Activated CD4-positive, alpha-beta memory T cell treated with anti-CD3 and anti-CD28 coated beads for 36 hours (primary cell): Measurements from ENCODE around the gene HNRNPH1. TPM values are rescaled to one million over a fixed set of nuclear protein-coding genes. Genes with fewer than 3 reads are reported as not detected.
"Not testable (repeated sequence)": the region's sequence is repeated elsewhere in the genome, so short reads cannot be mapped to it uniquely, and the experiment has no call there.

Experiments used
- CTCF ChIA-PET: fragments of 350-600 bp; sonication (Branson Sonifier 250); formaldehyde crosslinking; loops from one replicate; lab custom pipeline; 2021; ENCODE audit warnings: antibody characterized with exemption, inconsistent platforms; lab: Charles Lee
- POLR2A ChIA-PET: fragments of 350-600 bp; sonication (Branson Sonifier 250); formaldehyde crosslinking; loops from one replicate; lab custom pipeline; 2021; ENCODE audit warnings: antibody characterized with exemption; lab: Charles Lee
- DNase-seq: peaks from one replicate; pipeline ENCODE4 v3.0.0-alpha.2; 2020
- H3K27ac Mint-ChIP-seq: one replicate; pipeline ENCODE4 v1.8.0; 2021; ENCODE audit warnings: mixed read lengths
- H3K27me3 Mint-ChIP-seq: one replicate; pipeline ENCODE4 v1.8.0; 2021; ENCODE audit warnings: mixed read lengths
- H3K36me3 Mint-ChIP-seq: one replicate; pipeline ENCODE4 v1.8.0; 2021; ENCODE audit warnings: mixed read lengths
- H3K4me1 Mint-ChIP-seq: one replicate; pipeline ENCODE4 v1.8.0; 2021; ENCODE audit warnings: low read depth, mixed read lengths
- H3K4me3 Mint-ChIP-seq: one replicate; pipeline ENCODE4 v1.8.0; 2021; ENCODE audit warnings: mild to moderate bottlenecking, mixed read lengths
- H3K9me3 Mint-ChIP-seq: one replicate; pipeline ENCODE4 v1.8.0; 2021; ENCODE audit warnings: mixed read lengths
- intact Hi-C: fragments of 100-400 bp; cut with micrococcal nuclease; formaldehyde crosslinking; loops from one replicate; pipeline ENCODE4 v1.15.1; 2023
- total RNA-seq, 2 experiments: library from RNA; stranded (reverse); gene quantifications; one replicate each; pipeline ENCODE4 v1.2.3, GENCODE V29; 2021

HNRNPH1 gene
- 100 to 1,000 TPM; 604 to 611 TPM for total RNA-seq

DNA sequence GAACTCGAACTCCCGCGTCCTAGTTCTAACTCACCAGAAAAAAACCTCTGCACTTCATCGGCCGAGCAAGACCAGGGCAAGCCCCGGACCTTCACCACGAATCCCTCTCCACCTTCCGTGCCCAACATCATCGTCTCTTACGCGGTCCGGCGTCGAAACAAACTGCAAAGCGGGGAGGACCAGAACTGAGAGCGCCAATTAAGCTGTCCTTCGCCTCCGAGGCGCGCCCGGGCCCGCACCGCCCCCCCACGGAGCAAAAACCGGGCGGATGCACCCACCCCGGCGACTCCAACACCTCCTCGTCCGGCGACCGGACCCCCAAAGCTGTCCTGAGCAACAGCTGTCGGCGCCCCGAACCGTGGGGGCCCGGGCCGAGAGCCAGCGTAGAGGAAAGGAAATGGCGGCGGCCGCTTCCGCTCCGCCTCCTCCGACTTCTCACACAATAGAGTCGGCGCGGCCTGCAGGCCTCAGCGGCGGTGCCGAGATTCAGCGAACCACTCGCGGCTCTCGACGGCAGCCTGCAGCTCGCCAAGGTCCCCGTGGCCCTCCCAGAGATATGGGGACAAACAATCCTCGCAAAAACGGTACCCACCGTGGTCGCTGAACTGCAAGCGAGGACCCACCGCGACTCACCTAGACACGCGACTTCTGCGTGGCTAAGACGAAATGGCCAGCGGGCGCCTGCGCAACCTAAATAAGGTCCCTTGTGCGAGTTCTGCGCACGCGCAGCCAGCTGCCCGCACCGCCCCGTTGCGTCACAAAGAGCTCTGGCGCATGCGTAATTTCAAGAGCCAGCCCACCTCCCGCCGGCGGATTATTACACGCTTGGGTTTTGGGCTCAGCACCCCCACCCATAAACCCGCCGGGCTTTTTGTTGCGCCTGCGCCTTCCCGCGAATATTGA, at the start of gene HNRNPH1:
Gene HNRNPH1, minus strand, starts transcription at position 669 of the 903 bp plus-strand sequence. Its CDS starts 538 bp downstream, at position 131.
- Mint-ChIP-seq H3K36me3 (peaks cover 47% of the 10 kb centered on the region), H3K27me3 (no peaks in the 10 kb centered on the region), H3K27ac (peak within 1 kb of the TSS; percentile 99), H3K4me1 (peaks cover 35% of the 10 kb centered on the region), H3K9me3 (no peaks in the 10 kb centered on the region), H3K4me3 (peak within 1 kb of the TSS; percentile 98)
- intact Hi-C loops = loop anchor here (1.0 to 10.0 kb wide), 10 partner anchors 55 to 996 kb away; partner anchors contain the start of genes CANX, CLK4, MAML1 and MAPK9
- CTCF ChIA-PET = interaction anchor here (0.5 to 2.0 kb wide), 9 partner anchors 9 to 239 kb away, joined by 3 to 13 read pairs (median 5); partner anchors contain the start of gene MAML1
- peak; percentile 99 for DNase-seq
- POLR2A ChIA-PET = interaction anchor here (0.6 to 7.6 kb wide), 18 partner anchors 9 to 1419 kb away, joined by 3 to 105 read pairs (median 6); partner anchors contain the start of genes MAML1, RUFY1 and SQSTM1

DNA sequence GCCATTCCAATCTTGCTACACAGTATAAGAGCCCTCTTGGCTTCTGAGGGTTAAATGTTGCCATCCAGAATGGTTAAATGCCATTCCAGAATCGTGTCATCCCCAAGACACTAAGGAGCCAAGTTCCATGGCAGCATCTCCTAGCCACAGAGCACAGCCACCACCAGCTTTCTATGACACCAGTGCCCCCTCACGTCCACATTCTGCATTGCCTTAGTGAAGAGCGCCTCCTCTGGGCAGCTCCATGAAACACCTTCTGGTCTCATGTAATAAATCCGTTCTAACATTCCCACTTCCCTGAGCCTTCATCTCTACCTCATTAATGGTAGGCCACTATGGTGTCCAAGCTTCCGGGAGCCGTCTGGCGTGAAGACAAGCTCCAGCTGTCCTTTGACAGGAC, 44.9 kb upstream of the HNRNPH1 start:
- no peaks in the 10 kb centered on the region for H3K36me3 Mint-ChIP-seq
- H3K27me3 Mint-ChIP-seq = no peaks in the 10 kb centered on the region
- CTCF ChIA-PET = interaction anchor here (0.6 to 1.2 kb wide), 7 partner anchors 9 to 71 kb away, joined by 3 to 4 read pairs (median 3); no protein-coding TSS in a partner anchor
- POLR2A ChIA-PET = interaction anchor here (1.6 kb wide), 1 partner anchor 45 kb away, joined by 3 read pairs; the partner anchor contains the start of gene HNRNPH1
- DNase-seq = peak; percentile 59
- no peaks in the 10 kb centered on the region for H3K9me3 Mint-ChIP-seq
- H3K4me3 Mint-ChIP-seq = no peak overlapping the region
- no peaks in the 10 kb centered on the region for H3K4me1 Mint-ChIP-seq
- intact Hi-C loops = no loop called here
- no peak overlapping the region for H3K27ac Mint-ChIP-seq

GRCh38 chr5:179661647-179662046, 38.2 kb upstream of the HNRNPH1 start:
- CTCF ChIA-PET, intact Hi-C loops, H3K4me1 Mint-ChIP-seq, H3K27ac Mint-ChIP-seq, H3K4me3 Mint-ChIP-seq, H3K9me3 Mint-ChIP-seq, H3K36me3 Mint-ChIP-seq, H3K27me3 Mint-ChIP-seq, POLR2A ChIA-PET, DNase-seq: not testable (repeated sequence)

- not testable (repeated sequence) for H3K27ac Mint-ChIP-seq, DNase-seq
Measured at GRCh38 chr5:179658179-179658856, 34.8 kb upstream of the HNRNPH1 start.

GRCh38 chr5:179657302-179658178, 34.1 kb upstream of the HNRNPH1 start:
- intact Hi-C loops, H3K27ac Mint-ChIP-seq, H3K27me3 Mint-ChIP-seq, H3K36me3 Mint-ChIP-seq, H3K4me1 Mint-ChIP-seq, CTCF ChIA-PET, POLR2A ChIA-PET, DNase-seq, H3K4me3 Mint-ChIP-seq, H3K9me3 Mint-ChIP-seq: not testable (repeated sequence)

More at GRCh38 chr5:179658179-179658856, 34.8 kb upstream of the HNRNPH1 start:
- H3K27me3 Mint-ChIP-seq, H3K4me1 Mint-ChIP-seq, H3K36me3 Mint-ChIP-seq, intact Hi-C loops, H3K9me3 Mint-ChIP-seq: not testable (repeated sequence)
- ChIA-PET POLR2A (interaction anchor here (0.6 kb wide), 1 partner anchor 94 kb away, joined by 3 read pairs; no protein-coding TSS in a partner anchor), CTCF (interaction anchor here (1.7 kb wide), 1 partner anchor 21 kb away, joined by 4 read pairs; no protein-coding TSS in a partner anchor)
- peak overlapping the region; percentile 75 for H3K4me3 Mint-ChIP-seq

DNA sequence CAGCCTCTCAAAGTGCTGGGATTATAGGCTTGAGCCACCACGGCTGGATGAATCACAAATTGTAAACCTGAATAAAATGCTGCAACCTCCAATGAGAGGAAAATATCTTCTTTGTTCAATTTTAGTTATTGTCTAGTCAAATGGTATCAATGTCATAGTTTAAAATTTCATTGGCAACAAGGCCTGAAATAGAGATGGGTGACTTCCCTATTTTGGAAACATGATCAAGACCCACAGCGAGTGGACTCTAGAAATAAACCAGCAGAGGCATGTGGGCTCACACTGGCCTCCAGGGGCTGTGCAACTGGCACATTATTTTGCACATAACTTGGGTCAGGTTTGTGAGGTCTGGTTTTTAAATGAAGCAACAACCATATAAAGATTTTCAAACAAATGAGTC, 29.7 kb upstream of the HNRNPH1 start:
- CTCF ChIA-PET, H3K36me3 Mint-ChIP-seq, H3K27me3 Mint-ChIP-seq, DNase-seq, POLR2A ChIA-PET, H3K4me3 Mint-ChIP-seq, H3K27ac Mint-ChIP-seq, H3K9me3 Mint-ChIP-seq, intact Hi-C loops, H3K4me1 Mint-ChIP-seq: not testable (repeated sequence)

- H3K36me3 Mint-ChIP-seq, POLR2A ChIA-PET, CTCF ChIA-PET, H3K9me3 Mint-ChIP-seq, H3K27me3 Mint-ChIP-seq, H3K4me3 Mint-ChIP-seq, H3K4me1 Mint-ChIP-seq, DNase-seq, intact Hi-C loops, H3K27ac Mint-ChIP-seq: not testable (repeated sequence)
Measured at GRCh38 chr5:179650245-179650644, 26.8 kb upstream of the HNRNPH1 start.

DNA sequence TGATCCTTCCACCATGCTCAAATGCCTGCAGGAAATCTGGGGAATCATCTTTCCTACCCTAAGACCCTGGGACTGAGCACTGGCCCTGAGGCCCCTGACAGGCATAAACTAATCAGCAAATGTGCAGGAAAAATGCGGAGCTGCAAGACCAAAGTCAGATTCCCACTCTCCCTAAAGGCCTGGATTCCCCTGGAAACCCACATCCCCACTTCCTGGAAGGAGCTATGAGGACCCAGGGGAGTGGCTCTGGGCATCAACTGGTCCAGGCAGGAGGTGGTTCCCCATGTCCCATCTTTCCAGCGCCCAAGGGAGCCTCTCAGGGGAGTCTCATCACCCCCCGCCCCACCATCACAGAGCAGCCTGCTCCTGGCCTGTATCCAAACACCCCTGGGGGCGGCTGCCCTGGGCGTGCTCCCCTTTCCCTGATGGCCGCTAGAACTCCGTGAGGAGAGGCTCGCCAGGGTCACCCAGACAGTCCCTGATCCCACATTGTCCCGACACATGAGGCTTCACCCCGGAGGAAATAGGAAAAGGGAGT, 25.8 kb upstream of the HNRNPH1 start:
- H3K36me3 Mint-ChIP-seq, CTCF ChIA-PET, H3K9me3 Mint-ChIP-seq, POLR2A ChIA-PET, H3K27ac Mint-ChIP-seq, intact Hi-C loops, H3K27me3 Mint-ChIP-seq, DNase-seq, H3K4me3 Mint-ChIP-seq, H3K4me1 Mint-ChIP-seq: not testable (repeated sequence)

DNA sequence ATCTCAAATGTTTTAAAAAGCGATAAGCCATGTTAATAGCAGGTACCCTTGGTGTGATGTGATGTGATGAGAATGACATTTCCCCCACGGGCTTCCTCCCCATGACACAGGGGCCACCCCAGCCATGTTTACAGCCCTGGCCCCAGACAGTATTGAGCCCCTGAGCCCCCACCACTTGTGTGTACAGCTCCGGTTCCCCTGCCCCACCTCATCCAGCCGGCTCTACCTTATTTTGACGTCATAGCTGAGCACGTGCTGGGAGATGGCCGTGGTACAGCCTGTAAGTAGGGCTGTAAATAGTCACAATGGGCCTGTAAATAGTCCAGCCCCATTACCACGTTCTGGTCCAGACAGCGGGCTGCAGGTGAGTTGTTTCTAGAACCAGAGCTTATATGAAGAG, 24.9 kb upstream of the HNRNPH1 start:
- no peak overlapping the region for H3K27ac Mint-ChIP-seq
- POLR2A ChIA-PET = no interaction called here
- no peak overlapping the region for H3K4me3 Mint-ChIP-seq
- CTCF ChIA-PET = no interaction called here
- no peak for DNase-seq
- H3K27me3 Mint-ChIP-seq = peaks cover 4% of the 10 kb centered on the region
- intact Hi-C loops = no loop called here
- H3K36me3 Mint-ChIP-seq = no peaks in the 10 kb centered on the region
- no peaks in the 10 kb centered on the region for H3K9me3 Mint-ChIP-seq
- H3K4me1 Mint-ChIP-seq = no peaks in the 10 kb centered on the region

DNA sequence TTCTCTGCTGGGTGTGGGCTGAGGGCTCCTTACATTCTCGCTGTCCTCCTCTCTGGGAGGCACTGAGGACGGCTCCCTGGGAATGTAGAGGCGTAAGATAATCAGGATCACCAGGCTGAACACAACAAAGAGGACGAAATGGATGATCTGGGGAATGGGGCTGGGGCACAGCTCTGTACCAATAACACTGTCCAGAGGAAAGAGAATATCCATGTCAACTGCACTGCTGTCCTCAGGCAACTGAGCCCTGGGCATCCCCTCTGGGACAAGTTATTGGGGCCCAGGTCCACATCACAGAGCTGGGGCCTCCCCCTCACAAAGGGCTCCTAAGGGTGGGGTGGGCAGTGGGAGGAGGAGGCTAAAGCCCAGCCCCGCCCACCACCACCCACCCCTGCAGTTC, 21.3 kb upstream of the HNRNPH1 start:
- H3K9me3 Mint-ChIP-seq, CTCF ChIA-PET, H3K4me3 Mint-ChIP-seq, H3K36me3 Mint-ChIP-seq, H3K27ac Mint-ChIP-seq, POLR2A ChIA-PET, H3K27me3 Mint-ChIP-seq, intact Hi-C loops, H3K4me1 Mint-ChIP-seq, DNase-seq: not testable (repeated sequence)

DNA sequence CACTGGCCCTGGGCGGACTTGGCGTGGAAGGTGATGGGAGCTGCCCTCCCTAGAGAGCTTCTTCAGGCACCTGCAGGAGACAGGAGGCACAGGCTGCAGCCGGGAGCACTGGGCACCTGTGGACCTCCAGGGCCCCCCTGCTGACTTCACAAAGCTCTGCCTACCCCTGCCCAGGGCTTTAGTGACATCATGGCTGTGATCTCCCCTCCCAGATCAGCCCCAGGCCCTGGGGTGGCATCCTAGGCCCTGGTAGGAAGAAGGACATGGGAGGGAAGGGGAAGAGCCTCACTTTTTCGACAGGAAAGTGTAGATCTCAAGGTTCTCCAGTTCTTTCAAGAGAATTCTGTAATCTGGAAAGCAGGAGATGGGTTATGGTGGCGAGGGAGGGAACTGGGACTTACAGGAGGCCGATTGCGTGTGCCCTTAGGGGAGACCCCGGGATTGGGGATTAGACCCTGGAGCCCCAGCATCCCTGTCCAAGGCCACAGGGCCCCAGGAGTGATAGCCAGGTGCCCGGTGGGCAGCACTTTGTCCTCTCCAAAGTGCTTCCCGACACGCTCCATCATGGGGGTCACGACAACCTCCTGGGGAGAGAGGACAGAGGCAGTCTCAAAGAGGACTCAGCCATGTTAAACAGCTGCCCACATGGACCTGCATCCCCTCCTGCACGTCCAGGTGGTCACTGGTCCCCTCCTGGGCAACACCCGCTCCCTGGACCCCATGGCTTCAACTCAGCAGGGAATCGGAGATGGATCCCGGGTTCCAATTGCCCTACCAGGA, 19.9 kb upstream of the HNRNPH1 start:
- DNase-seq, H3K9me3 Mint-ChIP-seq, H3K4me3 Mint-ChIP-seq, POLR2A ChIA-PET, H3K4me1 Mint-ChIP-seq, H3K27me3 Mint-ChIP-seq, CTCF ChIA-PET, H3K27ac Mint-ChIP-seq, H3K36me3 Mint-ChIP-seq, intact Hi-C loops: not testable (repeated sequence)
